Measurements from ENCODE around the gene CDKN2D. TPM values are rescaled to one million over a fixed set of nuclear protein-coding genes. Genes with fewer than 3 reads are reported as not detected.

CDKN2D gene
- total and polyA plus RNA-seq, 2 experiments from 2014 or later, result 7.8 to 10.7 TPM

DNA sequence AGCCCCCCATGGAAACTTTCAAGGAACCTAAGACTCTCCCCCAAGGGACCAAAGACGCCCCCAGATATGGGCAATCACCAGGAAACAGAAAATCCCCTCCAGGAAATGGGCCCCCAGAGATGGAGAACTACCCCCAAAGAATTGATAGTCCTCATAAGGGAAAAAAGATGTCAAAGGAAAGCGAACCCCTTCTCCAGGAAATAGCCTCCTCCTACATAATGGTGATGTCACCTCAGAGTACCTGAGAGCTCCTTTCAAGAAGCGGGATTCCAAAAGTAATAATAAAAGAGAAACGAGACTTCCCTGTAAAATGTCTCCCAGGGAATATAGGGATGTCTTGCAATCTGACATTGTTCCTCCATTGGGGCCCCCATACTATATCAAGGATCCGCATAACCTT lies 1.1 kb downstream of the CDKN2D start:
- Histone ChIP-seq H3F3A (ENCODE audit: insufficient read depth) (peaks cover 8% of the 10 kb centered on the region), H3K79me2 (ENCODE audit: insufficient read depth) (peaks cover 28% of the 10 kb centered on the region), H3K36me3 (ENCODE audit: low read depth) (no peaks in the 10 kb centered on the region), H3K4me3 (peak overlapping the region; percentile 78), H3K9me3 (ENCODE audit: low read depth) (no peaks in the 10 kb centered on the region), H3K9ac (peak overlapping the region; percentile 57; the same call in 1 of the 2 replicates), H2AFZ (peak overlapping the region; percentile 40), H3K27ac (no peak overlapping the region), H3K27me3 (replicated peaks; ENCODE audit: insufficient read depth) (no peaks in the 10 kb centered on the region), H3K4me2 (ENCODE audit: unreplicated experiment) (peak overlapping the region; percentile 67), H4K20me1 (ENCODE audit: insufficient read depth) (no peaks in the 10 kb centered on the region), H3K4me1 (ENCODE audit: insufficient read depth) (peaks cover 18% of the 10 kb centered on the region; the same call in 1 of the 2 replicates), H3K9me2 (ENCODE audit: insufficient read depth) (no peaks in the 10 kb centered on the region)
- TF ChIP-seq EZH2 (IDR thresholded peaks at IDR 0.05; ENCODE audit: insufficient read depth, poor library complexity, severe bottlenecking) (no peak), EZH2phosphoT487 (IDR thresholded peaks at IDR 0.05; ENCODE audit: insufficient read depth, low read depth) (no peak)
- no peak for DNase-seq
- in situ Hi-C loops (cut with MboI), result no loop called here
- WGBS, 2 experiments (ENCODE audit: low coverage in 1 of 2, low lambda C conversion rate in 2 of 2, missing lambda C conversion rate in 2 of 2), result 49 to 57% methylated on average over 5 of the region's 5 CpGs

GRCh38 chr19:10566658-10567410 lies 1.9 kb downstream of the CDKN2D start:
- Histone ChIP-seq H3K9me2 (ENCODE audit: insufficient read depth) (no peaks in the 10 kb centered on the region), H3K27ac (peak overlapping the region; percentile 64), H4K20me1 (ENCODE audit: insufficient read depth) (no peaks in the 10 kb centered on the region), H3K9me3 (ENCODE audit: low read depth) (no peaks in the 10 kb centered on the region), H3K79me2 (ENCODE audit: insufficient read depth) (peaks cover 28% of the 10 kb centered on the region), H3F3A (ENCODE audit: insufficient read depth) (peaks cover 8% of the 10 kb centered on the region), H3K9ac (peak overlapping the region; percentile 87), H3K27me3 (replicated peaks; ENCODE audit: insufficient read depth) (no peaks in the 10 kb centered on the region), H3K4me3 (peak overlapping the region; percentile 78), H3K36me3 (ENCODE audit: low read depth) (no peaks in the 10 kb centered on the region), H2AFZ (peak overlapping the region; percentile 65), H3K4me2 (ENCODE audit: unreplicated experiment) (peak overlapping the region; percentile 75), H3K4me1 (ENCODE audit: insufficient read depth) (peaks cover 18% of the 10 kb centered on the region; the same call in 1 of the 2 replicates)
- WGBS, 2 experiments (ENCODE audit: low coverage in 1 of 2, low lambda C conversion rate in 2 of 2, missing lambda C conversion rate in 2 of 2), result 76% methylated on average over 19 of the region's 19 CpGs
- in situ Hi-C loops (cut with MboI), result no loop called here
- TF ChIP-seq EZH2 (IDR thresholded peaks at IDR 0.05; ENCODE audit: insufficient read depth, poor library complexity, severe bottlenecking) (no peak), EZH2phosphoT487 (IDR thresholded peaks at IDR 0.05; ENCODE audit: insufficient read depth, low read depth) (no peak)
- peak; percentile 20 for DNase-seq

GRCh38 chr19:10566408-10566657 lies 2.4 kb downstream of the CDKN2D start:
- in situ Hi-C loops (cut with MboI), result no loop called here
- H3K27ac ChIP-seq, result peak overlapping the region; percentile 64
- H3K4me1 ChIP-seq (ENCODE audit: insufficient read depth), result peaks cover 18% of the 10 kb centered on the region; the same call in 1 of the 2 replicates
- peaks cover 28% of the 10 kb centered on the region for H3K79me2 ChIP-seq (ENCODE audit: insufficient read depth)
- 2 to 3% methylated on average over 4 of the region's 4 CpGs for WGBS, 2 experiments (ENCODE audit: low coverage in 1 of 2, low lambda C conversion rate in 2 of 2, missing lambda C conversion rate in 2 of 2)
- TF ChIP-seq EZH2phosphoT487 (IDR thresholded peaks at IDR 0.05; ENCODE audit: insufficient read depth, low read depth) (no peak), EZH2 (IDR thresholded peaks at IDR 0.05; ENCODE audit: insufficient read depth, poor library complexity, severe bottlenecking) (no peak)
- no peaks in the 10 kb centered on the region for H3K36me3 ChIP-seq (ENCODE audit: low read depth)
- no peaks in the 10 kb centered on the region for H3K9me2 ChIP-seq (ENCODE audit: insufficient read depth)
- DNase-seq, result no peak
- peak overlapping the region; percentile 73 for H3K4me3 ChIP-seq
- H2AFZ ChIP-seq, result peak overlapping the region; percentile 65
- H3K9me3 ChIP-seq (ENCODE audit: low read depth), result no peaks in the 10 kb centered on the region
- peak overlapping the region; percentile 75 for H3K4me2 ChIP-seq (ENCODE audit: unreplicated experiment)
- no peaks in the 10 kb centered on the region for H3K27me3 ChIP-seq (replicated peaks; ENCODE audit: insufficient read depth)
- peaks cover 8% of the 10 kb centered on the region for H3F3A ChIP-seq (ENCODE audit: insufficient read depth)
- no peaks in the 10 kb centered on the region for H4K20me1 ChIP-seq (ENCODE audit: insufficient read depth)
- H3K9ac ChIP-seq, result peak overlapping the region; percentile 87

DNA sequence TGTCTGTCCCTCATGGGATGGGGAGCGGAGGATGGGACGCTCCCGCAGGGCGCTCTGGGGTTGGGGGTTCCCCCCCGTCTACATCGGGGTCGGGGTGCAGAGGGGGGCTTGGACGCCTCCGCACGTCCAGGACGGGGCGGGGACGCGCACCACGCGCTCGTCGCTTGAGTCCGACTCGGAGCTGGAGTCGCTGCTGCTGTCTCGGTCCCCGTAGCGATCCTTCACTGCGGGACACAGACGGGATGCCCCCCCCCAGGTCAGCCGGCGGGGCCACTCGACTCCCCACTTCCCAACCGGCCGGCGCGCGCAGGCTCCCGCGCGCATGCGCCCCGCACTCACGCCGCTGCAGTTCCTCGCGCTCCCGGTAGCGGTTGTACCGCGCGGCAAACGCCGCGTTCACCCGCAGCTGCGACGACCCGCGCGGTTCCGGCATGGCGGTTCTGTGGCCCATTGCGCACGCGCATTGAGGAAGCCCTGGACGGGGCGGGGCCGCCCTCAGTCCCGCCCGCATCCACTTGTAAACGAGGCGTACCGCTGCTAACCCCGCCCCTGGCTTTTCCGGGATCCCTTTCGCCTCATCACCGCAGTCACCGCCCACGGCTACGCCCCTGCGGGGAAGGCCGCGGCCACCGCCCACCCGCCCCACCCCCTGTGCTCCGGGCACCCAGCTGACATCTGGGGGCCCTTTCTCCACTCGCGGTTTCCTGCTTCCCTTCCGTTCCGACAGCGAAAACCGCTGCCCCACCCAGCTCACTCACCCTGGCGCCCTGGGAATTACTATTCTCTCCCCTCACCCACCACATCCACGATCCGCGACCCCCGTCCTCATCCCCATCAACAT lies 3.0 kb downstream of the CDKN2D start, which contains the start of gene KRI1:
KRI1 (minus strand) TSS at position 444 of the 841 bp plus-strand sequence; CDS start at position 433, 11 bp downstream.
- peak; percentile 99 for DNase-seq
- Histone ChIP-seq H3K27ac (peak within 1 kb of the TSS; percentile 64), H3K9me2 (ENCODE audit: insufficient read depth) (no peaks in the 10 kb centered on the region), H3K4me2 (ENCODE audit: unreplicated experiment) (peak within 1 kb of the TSS; percentile 75), H3K79me2 (ENCODE audit: insufficient read depth) (peaks cover 28% of the 10 kb centered on the region), H3K4me1 (ENCODE audit: insufficient read depth) (peaks cover 18% of the 10 kb centered on the region; the same call in 1 of the 2 replicates), H3K9ac (peak within 1 kb of the TSS; percentile 87), H3K27me3 (replicated peaks; ENCODE audit: insufficient read depth) (no peaks in the 10 kb centered on the region), H3K36me3 (ENCODE audit: low read depth) (no peaks in the 10 kb centered on the region), H4K20me1 (ENCODE audit: insufficient read depth) (no peaks in the 10 kb centered on the region), H2AFZ (peak within 1 kb of the TSS; percentile 90), H3K9me3 (ENCODE audit: low read depth) (no peaks in the 10 kb centered on the region), H3F3A (ENCODE audit: insufficient read depth) (peaks cover 8% of the 10 kb centered on the region), H3K4me3 (peak within 1 kb of the TSS; percentile 80)
- TF ChIP-seq EZH2 (IDR thresholded peaks at IDR 0.05; ENCODE audit: insufficient read depth, poor library complexity, severe bottlenecking) (no peak), EZH2phosphoT487 (IDR thresholded peaks at IDR 0.05; ENCODE audit: insufficient read depth, low read depth) (no peak)
- 1 to 2% methylated on average over 53 to 70 of the region's 94 CpGs for WGBS, 2 experiments (ENCODE audit: low coverage in 1 of 2, low lambda C conversion rate in 2 of 2, missing lambda C conversion rate in 2 of 2)
- in situ Hi-C loops (cut with MboI), result no loop called here
